HepG2 (cell line): Measurements from ENCODE around the gene ICE1. TPM values are rescaled to one million over a fixed set of nuclear protein-coding genes. Genes with fewer than 3 reads are reported as not detected.
A peak's percentile ranks its signal among the peaks of the same experiment; 100 is the strongest.

Source experiments
- ATAC-seq: fragments of 200-7000 bp; cut with Tn5 transposase; 3 replicates; pipeline ENCODE4 v1.9.1; 2020; ENCODE audit warnings: mild to moderate bottlenecking, moderate library complexity
- BruUV-seq: library from RNA; stranded (reverse); fragments of 400-500 nt; replicated peaks from 2 replicates; lab custom pipeline; 2021; lab: Mats Ljungman, UMichigan
- CTCF ChIA-PET: fragments of 300-600 bp; formaldehyde crosslinking; extraction: SDS; loops from one replicate; lab custom pipeline; 2021; ENCODE audit warnings: low total read pairs, inconsistent platforms, low intra/inter-chr PET ratio; lab: Yijun Ruan, JAX
- POLR2A ChIA-PET: fragments of 350-600 bp; sonication (Branson Sonifier 250); formaldehyde crosslinking; loops from one replicate; lab custom pipeline; 2020; ENCODE audit warnings: antibody characterized with exemption, inconsistent platforms; lab: Yijun Ruan, JAX
- DNase-seq: peaks from one replicate; pipeline ENCODE4 v3.0.0-alpha.2; 2015; ENCODE audit warnings: low spot score
- FAIRE-seq: peaks from 3 replicates; lab custom pipeline; 2011; peaks lifted over from hg19 to GRCh38; lab: Jason Lieb, UNC
- H2AFZ ChIP-seq: one replicate; pipeline ENCODE4 v1.6.1; 2011; ENCODE audit warnings: low read length, inconsistent platforms
- H3K27ac ChIP-seq: fragments of 300-600 bp; 3 replicates; pipeline ENCODE4 v1.8.0; 2011; ENCODE audit warnings: mixed run types, mild to moderate bottlenecking, mixed read lengths, low read length, inconsistent platforms; ENCODE audit not compliant: insufficient read depth; ENCODE audit errors: extremely low read length
- H3K27me3 ChIP-seq, 2 experiments: fragments of 200-600 bp in 1 of 2; 2 replicates in 1 of 2; 3 replicates in 1 of 2; pipeline versions ENCODE4 v1.6.0 to v1.8.0; 2011; ENCODE audit warnings: low read length in 2 of 2, mild to moderate bottlenecking in 2 of 2, moderate library complexity in 2 of 2, inconsistent platforms in 1 of 2; ENCODE audit not compliant: insufficient read depth in 2 of 2, control insufficient read depth in 1 of 2
- H3K36me3 ChIP-seq, 2 experiments: fragments of 200-600 bp in 1 of 2; replicated peaks in 1 of 2; 2 replicates in 1 of 2; 3 replicates in 1 of 2; pipeline versions ENCODE4 v1.5.1 to v1.8.0; 2011; ENCODE audit warnings: low read length in 2 of 2, inconsistent platforms in 1 of 2; ENCODE audit not compliant: insufficient read depth in 2 of 2, control insufficient read depth in 1 of 2
- H3K4me1 ChIP-seq: 2 replicates; pipeline ENCODE4 v1.5.1; 2012; ENCODE audit warnings: low read length, inconsistent platforms; ENCODE audit not compliant: insufficient read depth
- H3K4me2 ChIP-seq: 2 replicates; pipeline ENCODE4 v1.6.0; 2011; ENCODE audit warnings: low read depth, low read length, inconsistent platforms
- H3K4me3 ChIP-seq, 3 experiments: fragments of 200-600 bp in 1 of 3; sonication (generic), shearing (Covaris generic) in 1 of 3; replicated peaks in 1 of 3; 2 replicates each; pipeline ENCODE4 v1.5.1; 2011 to 2016; ENCODE audit warnings: low read length in 3 of 3, inconsistent platforms in 2 of 3, low read depth in 2 of 3, mild to moderate bottlenecking in 2 of 3, control low read depth in 1 of 3, mixed read lengths in 1 of 3; ENCODE audit not compliant: insufficient read depth in 1 of 3
- H3K79me2 ChIP-seq: one replicate; pipeline ENCODE4 v1.6.1; 2011; ENCODE audit warnings: low read length, inconsistent platforms; ENCODE audit not compliant: insufficient read depth
- H3K9ac ChIP-seq: 2 replicates; pipeline ENCODE4 v1.6.0; 2011; ENCODE audit warnings: mild to moderate bottlenecking, low read depth, low read length, inconsistent platforms; ENCODE audit not compliant: insufficient read depth
- H3K9me3 ChIP-seq: 2 replicates; pipeline ENCODE4 v1.5.1; 2012; ENCODE audit warnings: mild to moderate bottlenecking, low read length
- H4K20me1 ChIP-seq: 2 replicates; pipeline ENCODE4 v1.6.0; 2011; ENCODE audit warnings: inconsistent platforms, mild to moderate bottlenecking, low read length, moderate library complexity; ENCODE audit not compliant: insufficient read depth
- GABPA ChIP-seq, 2 experiments: IDR thresholded peaks; 2 replicates each; pipeline ENCODE4 v1.6.1; 2011 to 2016; ENCODE audit warnings: low read depth in 2 of 2, low read length in 1 of 2, missing biosample characterization in 1 of 2, missing genetic modification characterization in 1 of 2
- GMEB2 ChIP-seq: IDR thresholded peaks from 2 replicates; pipeline ENCODE4 v1.6.1; 2016; ENCODE audit warnings: missing biosample characterization, missing genetic modification reagents, low read depth
- ZNF414 ChIP-seq: sonication (generic); formaldehyde crosslinking; IDR thresholded peaks from 2 replicates; pipeline ENCODE4 v1.5.0; 2020; ENCODE audit warnings: missing genetic modification reagents
- WGBS: methylation state at CpG from one replicate; pipeline ENCODE4 v1.1.6; 2017; ENCODE audit warnings: low lambda C conversion rate; 5-methylcytosine and 5-hydroxymethylcytosine counted together
- in situ Hi-C: cut with HindIII; loops from 2 replicates; pipeline ENCODE4 v1.10.0; 2017; ENCODE audit warnings: low pct_unique_long_range_greater_than_20kb; ENCODE audit not compliant: extremely low pct_ligation_motif_present
- intact Hi-C: fragments of 100-400 bp; cut with micrococcal nuclease; formaldehyde crosslinking; loops from one replicate; pipeline ENCODE4 v1.10.0; 2022; ENCODE audit not compliant: unreplicated experiment
- polyA plus RNA-seq, 8 experiments: library from polyadenylated mRNA; depleted of rRNA in 3 of 8; stranded (reverse) in 7 of 8; unstranded in 1 of 8; fragments of >200 nt; fragmentation: Illumina TruSeq in 4 of 8; extraction: Trizol in 4 of 8; gene quantifications; 2 replicates each; pipeline versions ENCODE4 v1.2.1 to v1.2.3, GENCODE V29; 2011 to 2016; ENCODE audit warnings: low read depth in 4 of 8, missing spikeins in 1 of 8, mixed read lengths in 1 of 8; ENCODE audit not compliant: insufficient read depth in 1 of 8
- total RNA-seq, 5 experiments: library from RNA; depleted of rRNA; stranded (reverse); fragments of >200 nt; fragmentation: Illumina TruSeq; extraction: Trizol; gene quantifications; 2 replicates each; pipeline ENCODE4 v1.2.3, GENCODE V29; 2016; ENCODE audit warnings: low read depth in 1 of 5

Gene ICE1
- total and polyA plus RNA-seq, 2 of the 13 experiments (the other 11 are each of a cell fraction or from before 2014, with no cell fraction given): 9.1 to 27.6 TPM

- in situ Hi-C loops: loop anchor here (25.0 kb wide), 1 partner anchor 281 kb away; the partner anchor contains the start of gene ADAMTS16
- POLR2A ChIA-PET: no interaction called here
Measured at GRCh38 chr5:5418006-5418405, 4.5 kb upstream of the ICE1 start.

More at GRCh38 chr5:5418006-5418405, 4.5 kb upstream of the ICE1 start:
- WGBS: 58% methylated on average over 3 of the region's 3 CpGs
- no TSS peak for BruUV-seq
- Histone ChIP-seq H3K4me3 (no peak overlapping the region), H3K9me3 (no peaks in the 10 kb centered on the region)
- TF ChIP-seq GMEB2: no peak
- TF ChIP-seq ZNF414 (CRISPR knock-in tag): no peak
- no peak for TF ChIP-seq GABPA (IDR thresholded peaks at IDR 0.05; ENCODE audit: low read depth, low read length)
- TF ChIP-seq GABPA (CRISPR knock-in tag; IDR thresholded peaks at IDR 0.05; ENCODE audit: low read depth): peak; percentile 36; the same call in 1 of the 2 replicates
- TF ChIP-seq, all 625 proteins: peak for 1
- FAIRE-seq (no peak), ATAC-seq (no peak), DNase-seq (no peak)
- peaks cover 53% of the 10 kb centered on the region for H3K4me1 ChIP-seq
- no peaks in the 10 kb centered on the region for H3K36me3 ChIP-seq
- H3K4me2 ChIP-seq: peak overlapping the region; percentile 8; the same call in 1 of the 2 replicates
- H3K9ac ChIP-seq: no peak overlapping the region
- intact Hi-C loops: no loop called here
- H2AFZ ChIP-seq: no peak overlapping the region
- H3K79me2 ChIP-seq: peaks cover 3% of the 10 kb centered on the region
- H3K27me3 ChIP-seq: no peaks in the 10 kb centered on the region
- CTCF ChIA-PET: interaction anchor here (2.8 kb wide), 1 partner anchor 550 kb away, joined by 15 read pairs; no protein-coding TSS in a partner anchor
- H4K20me1 ChIP-seq: no peaks in the 10 kb centered on the region
- no peak overlapping the region for H3K27ac ChIP-seq
